VCaP (cell line): ENCODE results near the gene CPT1B.
A peak's percentile ranks its signal among the peaks of the same experiment; 100 is the strongest.

Experiments used
- H3K27ac ChIP-seq: fragments of 450-650 bp; 2 replicates; pipeline ENCODE4 v1.5.1; 2017
- CTCF ChIP-seq: fragments of 450-650 bp; conservative IDR thresholded peaks from 2 replicates; pipeline ENCODE4 v1.5.1; 2017; ENCODE audit warnings: mild to moderate bottlenecking, moderate library complexity

Gene CPT1B

GRCh38 chr22:50531962-50532674 lies 46.1 kb downstream of the CPT1B start:
- TF ChIP-seq CTCF, result no peak
- H3K27ac ChIP-seq, result peak overlapping the region; percentile 71

GRCh38 chr22:50531546-50531961 lies 46.7 kb downstream of the CPT1B start:
- H3K27ac ChIP-seq, result peak overlapping the region; percentile 71
- TF ChIP-seq CTCF, result no peak

GRCh38 chr22:50530877-50531545 lies 47.2 kb downstream of the CPT1B start:
- no peak for TF ChIP-seq CTCF
- peak overlapping the region; percentile 71 for H3K27ac ChIP-seq

GRCh38 chr22:50530580-50530876 lies 47.7 kb downstream of the CPT1B start:
- peak overlapping the region; percentile 71 for H3K27ac ChIP-seq
- TF ChIP-seq CTCF, result no peak

GRCh38 chr22:50529897-50530579 lies 48.2 kb downstream of the CPT1B start, which contains the start of gene TYMP:
TSS of gene TYMP (minus strand) at chr22:50530012. CDS start at chr22:50529709, 303 bp downstream.
- peak within 1 kb of the TSS; percentile 71 for H3K27ac ChIP-seq
- no peak for TF ChIP-seq CTCF

- H3K27ac ChIP-seq, result no peak overlapping the region
Measured at GRCh38 chr22:50529416-50529896, 48.8 kb downstream of the CPT1B start.

More at GRCh38 chr22:50529416-50529896, 48.8 kb downstream of the CPT1B start:
- TF ChIP-seq CTCF, result no peak
